Spleen (tissue), 7 donors: ENCODE data around the gene PCDH15.

ENCODE experiments used
- POLR2A ChIP-seq, 3 donors: fragments of 450-650 bp; IDR thresholded peaks; one replicate each; pipeline ENCODE4 v1.5.1; 2017; ENCODE audit warnings: antibody characterized with exemption in 3 of 3, mild to moderate bottlenecking in 1 of 3
- POLR2AphosphoS5 ChIP-seq, 3 donors: sonication (generic); formaldehyde crosslinking; IDR thresholded peaks; one replicate each; pipeline ENCODE4 v1.5.1; 2017; ENCODE audit warnings: antibody characterized with exemption in 3 of 3
- TF ChIP-seq, protein P1 (sequence below), 11 experiments: fragments of 200-600 bp in 7 of 11; fragments of 450-650 bp in 4 of 11; sonication (generic) in 4 of 11; IDR thresholded peaks in 8 of 11; conservative IDR thresholded peaks in 3 of 11; 1 replicate in 7 of 11; 2 replicates in 4 of 11; pipeline versions ENCODE4 v1.4.0 to v1.8.0; 2016 to 2021; ENCODE audit warnings: antibody characterized with exemption in 11 of 11, inconsistent platforms in 4 of 11, mild to moderate bottlenecking in 1 of 11
- donor health status: DM: no; HTN: no; CAD: no; lungs with moderate emphysema.
- donor health status: DM: no; HTN: no; CAD: no.
- donor health status: DM: no; HTN: no; CAD: no.

DNA sequence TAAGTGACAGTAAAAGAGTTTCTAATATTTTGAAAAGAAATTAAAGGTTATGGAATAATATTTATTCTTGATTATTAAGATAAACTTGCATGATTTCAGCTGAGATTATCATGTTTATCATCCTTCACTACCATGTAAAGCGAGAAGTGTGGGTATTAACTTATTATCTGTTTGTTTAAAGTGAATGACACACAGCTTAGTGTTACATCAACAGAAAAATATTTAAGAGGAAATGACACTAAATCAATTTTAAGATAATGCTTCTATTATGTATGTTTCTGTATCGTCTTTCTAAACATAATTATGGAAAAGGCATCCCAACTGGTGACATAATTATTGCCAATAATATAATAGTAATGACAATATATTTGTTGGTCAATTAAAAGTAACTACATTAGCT is 213.1 kb downstream of the PCDH15 start:
- TF ChIP-seq POLR2A (IDR thresholded peaks at IDR 0.05) (no peak), POLR2AphosphoS5 (IDR thresholded peaks at IDR 0.05) (no peak)
- TF ChIP-seq, protein P1, sequence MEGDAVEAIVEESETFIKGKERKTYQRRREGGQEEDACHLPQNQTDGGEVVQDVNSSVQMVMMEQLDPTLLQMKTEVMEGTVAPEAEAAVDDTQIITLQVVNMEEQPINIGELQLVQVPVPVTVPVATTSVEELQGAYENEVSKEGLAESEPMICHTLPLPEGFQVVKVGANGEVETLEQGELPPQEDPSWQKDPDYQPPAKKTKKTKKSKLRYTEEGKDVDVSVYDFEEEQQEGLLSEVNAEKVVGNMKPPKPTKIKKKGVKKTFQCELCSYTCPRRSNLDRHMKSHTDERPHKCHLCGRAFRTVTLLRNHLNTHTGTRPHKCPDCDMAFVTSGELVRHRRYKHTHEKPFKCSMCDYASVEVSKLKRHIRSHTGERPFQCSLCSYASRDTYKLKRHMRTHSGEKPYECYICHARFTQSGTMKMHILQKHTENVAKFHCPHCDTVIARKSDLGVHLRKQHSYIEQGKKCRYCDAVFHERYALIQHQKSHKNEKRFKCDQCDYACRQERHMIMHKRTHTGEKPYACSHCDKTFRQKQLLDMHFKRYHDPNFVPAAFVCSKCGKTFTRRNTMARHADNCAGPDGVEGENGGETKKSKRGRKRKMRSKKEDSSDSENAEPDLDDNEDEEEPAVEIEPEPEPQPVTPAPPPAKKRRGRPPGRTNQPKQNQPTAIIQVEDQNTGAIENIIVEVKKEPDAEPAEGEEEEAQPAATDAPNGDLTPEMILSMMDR (IDR thresholded peaks at IDR 0.05 in 8 of 11, conservative IDR thresholded peaks at IDR 0.05 in 3 of 11) = no peak
